ENCODE data around the gene NPC2.

GRCh38 chr14:74506411-74506851, 13.3 kb upstream of the NPC2 start:
- TF ChIP-seq EZH2 (IDR thresholded peaks at IDR 0.05; ENCODE audit: insufficient read depth, poor library complexity, severe bottlenecking) (no peak), EZH2phosphoT487 (IDR thresholded peaks at IDR 0.05; ENCODE audit: insufficient read depth, low read depth) (no peak)
